AG09319 (cell line): Measurements from ENCODE around the gene IFI16.
"Not testable (repeated sequence)": the region's sequence is repeated elsewhere in the genome, so short reads cannot be mapped to it uniquely, and the experiment has no call there.

Source experiments
- DNase-seq: peaks from one replicate; pipeline ENCODE4 v3.0.0-alpha.2; 2010; ENCODE audit warnings: low read depth; ENCODE audit errors: extremely low read depth
- CTCF ChIP-seq: IDR thresholded peaks from 2 replicates; pipeline ENCODE4 v1.5.1; 2011; ENCODE audit warnings: low read depth, mild to moderate bottlenecking, inconsistent platforms, low read length, moderate library complexity

The IFI16 gene

GRCh38 chr1:159014003-159014571 lies 4.4 kb downstream of the IFI16 start:
- no peak for TF ChIP-seq CTCF
- no peak for DNase-seq

GRCh38 chr1:159014851-159015250 lies 5.1 kb downstream of the IFI16 start:
- DNase-seq, result no peak
- TF ChIP-seq CTCF, result no peak

- no peak for TF ChIP-seq CTCF
- DNase-seq, result peak; percentile 38
Observed at GRCh38 chr1:159015440-159015909, 5.8 kb downstream of the IFI16 start.

GRCh38 chr1:159023723-159024122 lies 14.0 kb downstream of the IFI16 start:
- DNase-seq, result no peak
- no peak for TF ChIP-seq CTCF

GRCh38 chr1:159025043-159025442 lies 15.3 kb downstream of the IFI16 start:
- TF ChIP-seq CTCF, result no peak
- DNase-seq, result no peak

- DNase-seq, result not testable (repeated sequence)
Observed at GRCh38 chr1:159026841-159027240, 17.1 kb downstream of the IFI16 start.

GRCh38 chr1:159030311-159030710 lies 20.6 kb downstream of the IFI16 start:
- TF ChIP-seq CTCF, result no peak
- DNase-seq, result no peak

- no peak for DNase-seq
- no peak for TF ChIP-seq CTCF
Observed at GRCh38 chr1:159030877-159031447, 21.3 kb downstream of the IFI16 start.
